OCI-LY1 (cell line): ENCODE data around the gene TDRD15.

Experiments
- H2AFZ ChIP-seq: fragments of 200-600 bp; sonication (generic), shearing (Covaris generic); 2 replicates; pipeline ENCODE4 v1.6.0; 2014; ENCODE audit warnings: antibody characterized with exemption, mild to moderate bottlenecking, low read length
- H3F3A ChIP-seq: fragments of 200-600 bp; sonication (generic), shearing (Covaris generic); 2 replicates; pipeline ENCODE4 v1.6.0; 2014; ENCODE audit warnings: mild to moderate bottlenecking, antibody characterized with exemption, low read length, moderate library complexity; ENCODE audit not compliant: insufficient read depth
- H3K27ac ChIP-seq: fragments of 200-600 bp; sonication (generic); 2 replicates; pipeline ENCODE4 v1.5.1; 2014; ENCODE audit warnings: low read length, mixed run types, mild to moderate bottlenecking, low read depth; ENCODE audit not compliant: poor library complexity, severe bottlenecking
- H3K27me3 ChIP-seq: fragments of 200-600 bp; sonication (generic); 2 replicates; pipeline ENCODE4 v1.6.0; 2014; ENCODE audit warnings: antibody characterized with exemption, mild to moderate bottlenecking, low read length, moderate library complexity; ENCODE audit not compliant: insufficient read depth
- H3K36me3 ChIP-seq: fragments of 200-600 bp; sonication (generic); 2 replicates; pipeline ENCODE4 v1.6.1; 2014; ENCODE audit warnings: mild to moderate bottlenecking, antibody characterized with exemption, low read length, moderate library complexity, mixed read lengths; ENCODE audit not compliant: insufficient read depth
- H3K4me1 ChIP-seq: fragments of 200-600 bp; sonication (generic); 2 replicates; pipeline ENCODE4 v1.5.1; 2014; ENCODE audit warnings: mild to moderate bottlenecking, low read length, moderate library complexity; ENCODE audit not compliant: insufficient read depth, severe bottlenecking
- H3K4me2 ChIP-seq: fragments of 200-600 bp; sonication (generic), shearing (Covaris generic); 2 replicates; pipeline ENCODE4 v1.6.1; 2014; ENCODE audit warnings: low read length
- H3K4me3 ChIP-seq: fragments of 200-600 bp; sonication (generic); 2 replicates; pipeline ENCODE4 v1.5.1; 2014; ENCODE audit warnings: low read length, low read depth, mild to moderate bottlenecking, mixed read lengths; ENCODE audit not compliant: poor library complexity, severe bottlenecking
- H3K79me2 ChIP-seq: fragments of 200-600 bp; shearing (Covaris generic); 2 replicates; pipeline ENCODE4 v1.6.1; 2016; ENCODE audit warnings: mixed run types, low read length, mixed read lengths; ENCODE audit not compliant: insufficient read depth
- H3K9ac ChIP-seq: fragments of 200-600 bp; sonication (generic), shearing (Covaris generic); 2 replicates; pipeline ENCODE4 v1.6.1; 2014; ENCODE audit warnings: mild to moderate bottlenecking, low read length, mixed read lengths
- H3K9me2 ChIP-seq: fragments of 200-600 bp; sonication (generic), shearing (Covaris generic); 2 replicates; pipeline ENCODE4 v1.6.1; 2014; ENCODE audit warnings: low read depth, mild to moderate bottlenecking, low read length, mixed read lengths
- H3K9me3 ChIP-seq: fragments of 200-600 bp; shearing (Covaris generic); 2 replicates; pipeline ENCODE4 v1.6.1; 2014; ENCODE audit warnings: low read length, mixed read lengths
- H4K20me1 ChIP-seq: fragments of 200-600 bp; sonication (generic), shearing (Covaris generic); 2 replicates; pipeline ENCODE4 v1.6.0; 2016; ENCODE audit warnings: mild to moderate bottlenecking, low read length; ENCODE audit not compliant: insufficient read depth
- CTCF ChIP-seq: fragments of 200-600 bp; sonication (generic), shearing (Covaris generic); IDR thresholded peaks from 2 replicates; pipeline ENCODE4 v1.5.1; 2017; ENCODE audit warnings: mild to moderate bottlenecking, antibody characterized with exemption, low read length, moderate library complexity, mixed read lengths
- EZH2 ChIP-seq: fragments of 200-600 bp; sonication (generic), shearing (Covaris generic); IDR thresholded peaks from 2 replicates; pipeline ENCODE4 v1.8.0; 2017; ENCODE audit warnings: borderline replicate concordance, mixed run types, mild to moderate bottlenecking, antibody characterized with exemption, low read length, moderate library complexity, mixed read lengths

Gene TDRD15

GRCh38 chr2:21103274-21103891, 20.4 kb upstream of the TDRD15 start:
- H3K79me2 ChIP-seq: no peaks in the 10 kb centered on the region
- no peaks in the 10 kb centered on the region for H4K20me1 ChIP-seq
- no peaks in the 10 kb centered on the region for H3K9me2 ChIP-seq
- no peak overlapping the region for H3K4me3 ChIP-seq
- no peaks in the 10 kb centered on the region for H3K4me1 ChIP-seq
- H3K27me3 ChIP-seq: no peaks in the 10 kb centered on the region
- H3K9ac ChIP-seq: no peak overlapping the region
- no peak overlapping the region for H3K27ac ChIP-seq
- H3K9me3 ChIP-seq: no peaks in the 10 kb centered on the region
- TF ChIP-seq EZH2 (no peak), CTCF (no peak)
- no peak overlapping the region for H3K4me2 ChIP-seq
- H2AFZ ChIP-seq: no peak overlapping the region
- H3K36me3 ChIP-seq: no peaks in the 10 kb centered on the region
- no peaks in the 10 kb centered on the region for H3F3A ChIP-seq

GRCh38 chr2:21104030-21104660, 19.6 kb upstream of the TDRD15 start:
- H3F3A ChIP-seq: no peaks in the 10 kb centered on the region
- H3K9me3 ChIP-seq: no peaks in the 10 kb centered on the region
- H3K9me2 ChIP-seq: no peaks in the 10 kb centered on the region
- no peak for TF ChIP-seq CTCF
- no peak for TF ChIP-seq EZH2
- H3K36me3 ChIP-seq: no peaks in the 10 kb centered on the region
- H3K9ac ChIP-seq: no peak overlapping the region
- no peak overlapping the region for H2AFZ ChIP-seq
- no peak overlapping the region for H3K4me3 ChIP-seq
- H3K27ac ChIP-seq: no peak overlapping the region
- no peaks in the 10 kb centered on the region for H3K27me3 ChIP-seq
- H4K20me1 ChIP-seq: no peaks in the 10 kb centered on the region
- no peaks in the 10 kb centered on the region for H3K4me1 ChIP-seq
- H3K4me2 ChIP-seq: no peak overlapping the region
- H3K79me2 ChIP-seq: no peaks in the 10 kb centered on the region

GRCh38 chr2:21111012-21111411, 12.8 kb upstream of the TDRD15 start:
- H4K20me1 ChIP-seq: no peaks in the 10 kb centered on the region
- H3K4me1 ChIP-seq: no peaks in the 10 kb centered on the region
- no peak for TF ChIP-seq CTCF
- TF ChIP-seq EZH2: no peak
- H3K9me2 ChIP-seq: no peaks in the 10 kb centered on the region
- H3K4me3 ChIP-seq: no peak overlapping the region
- H3F3A ChIP-seq: no peaks in the 10 kb centered on the region
- no peaks in the 10 kb centered on the region for H3K36me3 ChIP-seq
- no peaks in the 10 kb centered on the region for H3K79me2 ChIP-seq
- no peak overlapping the region for H3K27ac ChIP-seq
- H2AFZ ChIP-seq: no peak overlapping the region
- no peaks in the 10 kb centered on the region for H3K9me3 ChIP-seq
- H3K4me2 ChIP-seq: no peak overlapping the region
- no peak overlapping the region for H3K9ac ChIP-seq
- no peaks in the 10 kb centered on the region for H3K27me3 ChIP-seq
